DOHH2 (cell line): ENCODE measurements around the gene EEPD1.

Source experiments
- H3F3A ChIP-seq: fragments of 200-600 bp; sonication (generic), shearing (Covaris generic); 2 replicates; pipeline ENCODE4 v1.6.0; 2016; ENCODE audit warnings: antibody characterized with exemption, mild to moderate bottlenecking; ENCODE audit not compliant: control insufficient read depth, insufficient read depth
- H3K27ac ChIP-seq: fragments of 200-600 bp; sonication (generic); 2 replicates; pipeline ENCODE4 v1.5.1; 2014; ENCODE audit warnings: low read depth, mild to moderate bottlenecking, low read length, moderate library complexity
- H3K27me3 ChIP-seq: fragments of 200-600 bp; sonication (generic); 2 replicates; pipeline ENCODE4 v1.6.1; 2014; ENCODE audit warnings: mild to moderate bottlenecking, low read length, mixed read lengths; ENCODE audit not compliant: control insufficient read depth
- H3K36me3 ChIP-seq: fragments of 200-600 bp; sonication (generic); 2 replicates; pipeline ENCODE4 v1.6.1; 2014; ENCODE audit warnings: mild to moderate bottlenecking, low read length, moderate library complexity, mixed read lengths; ENCODE audit not compliant: control insufficient read depth
- H3K4me1 ChIP-seq: fragments of 200-600 bp; sonication (generic); 2 replicates; pipeline ENCODE4 v1.6.1; 2014; ENCODE audit warnings: mild to moderate bottlenecking, low read length, mixed read lengths; ENCODE audit not compliant: control insufficient read depth
- H3K4me2 ChIP-seq: fragments of 200-600 bp; sonication (generic); 2 replicates; pipeline ENCODE4 v1.6.0; 2014; ENCODE audit warnings: mild to moderate bottlenecking, low read length, moderate library complexity
- H3K4me3 ChIP-seq: fragments of 200-600 bp; sonication (generic); 2 replicates; pipeline ENCODE4 v1.5.1; 2014; ENCODE audit warnings: mild to moderate bottlenecking, low read length, mixed read lengths
- H3K79me2 ChIP-seq: fragments of 200-600 bp; sonication (generic); 2 replicates; pipeline ENCODE4 v1.6.1; 2014; ENCODE audit warnings: mild to moderate bottlenecking, low read length, mixed read lengths; ENCODE audit not compliant: control insufficient read depth
- H3K9me2 ChIP-seq: fragments of 200-600 bp; sonication (generic); replicated peaks from 2 replicates; pipeline ENCODE4 v1.6.1; 2014; ENCODE audit warnings: mild to moderate bottlenecking, low read length, mixed read lengths; ENCODE audit not compliant: control insufficient read depth
- H3K9me3 ChIP-seq: fragments of 200-600 bp; sonication (generic); 2 replicates; pipeline ENCODE4 v1.6.1; 2014; ENCODE audit warnings: antibody characterized with exemption, low read length, mixed read lengths; ENCODE audit not compliant: control insufficient read depth, insufficient read depth
- H4K20me1 ChIP-seq: fragments of 200-600 bp; sonication (generic); 2 replicates; pipeline ENCODE4 v1.6.0; 2014; ENCODE audit warnings: low read depth, mild to moderate bottlenecking, antibody characterized with exemption, low read length, moderate library complexity; ENCODE audit not compliant: control insufficient read depth, insufficient read depth
- EZH2phosphoT487 ChIP-seq: fragments of 200-600 bp; sonication (generic); IDR thresholded peaks from 2 replicates; pipeline ENCODE4 v1.6.1; 2017; ENCODE audit warnings: borderline replicate concordance, mild to moderate bottlenecking, antibody characterized with exemption, low read length, moderate library complexity, mixed read lengths
- TF ChIP-seq, protein P1 (sequence below): fragments of 200-600 bp; sonication (generic); IDR thresholded peaks from one replicate; pipeline ENCODE4 v1.5.1; 2014; ENCODE audit warnings: antibody characterized with exemption, mild to moderate bottlenecking, low read depth, low read length; ENCODE audit not compliant: poor library complexity, severe bottlenecking

The EEPD1 gene

DNA sequence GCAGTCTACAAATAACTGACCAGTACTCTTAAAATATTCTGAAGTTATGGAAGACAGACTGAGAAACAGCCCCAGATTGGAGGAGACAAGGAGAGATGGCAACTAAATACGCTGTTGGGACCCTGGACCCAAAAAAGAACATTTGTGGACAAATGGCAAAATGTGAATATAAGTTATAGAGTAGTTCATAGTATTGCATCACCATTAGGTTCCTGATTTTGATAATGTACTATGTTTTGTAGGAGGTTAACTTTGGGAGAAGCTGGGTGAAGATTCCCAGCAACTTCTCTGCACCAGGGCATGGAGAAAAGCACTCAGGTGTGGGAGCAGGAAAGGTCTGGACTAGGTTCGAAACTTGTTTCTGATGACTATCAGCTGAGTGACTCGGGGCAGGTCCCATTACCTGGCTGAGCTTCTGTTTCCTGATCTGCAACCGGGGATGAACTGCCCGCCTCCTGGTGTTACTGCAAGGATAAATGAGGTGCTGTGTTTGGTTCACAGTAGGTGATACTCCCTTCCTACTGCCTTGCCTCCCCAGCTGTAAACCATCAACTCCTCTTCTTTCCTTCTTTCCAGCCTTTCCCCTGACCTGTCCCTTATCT lies 48.2 kb downstream of the EEPD1 start:
- Histone ChIP-seq H3F3A (0 out of 2 replicates have a peak, but pooled peaks cover 9% of the 10 kb centered on the region), H3K4me1 (peaks cover 74% of the 10 kb centered on the region), H4K20me1 (0 out of 2 replicates have a peak, but pooled peaks cover 4% of the 10 kb centered on the region), H3K9me3 (no peaks in the 10 kb centered on the region), H3K4me2 (no peak overlapping the region), H3K27ac (no peak overlapping the region), H3K9me2 (no peaks in the 10 kb centered on the region), H3K79me2 (peaks cover 86% of the 10 kb centered on the region), H3K36me3 (peaks cover 67% of the 10 kb centered on the region), H3K27me3 (no peaks in the 10 kb centered on the region), H3K4me3 (no peak overlapping the region)
- TF ChIP-seq, protein P1, sequence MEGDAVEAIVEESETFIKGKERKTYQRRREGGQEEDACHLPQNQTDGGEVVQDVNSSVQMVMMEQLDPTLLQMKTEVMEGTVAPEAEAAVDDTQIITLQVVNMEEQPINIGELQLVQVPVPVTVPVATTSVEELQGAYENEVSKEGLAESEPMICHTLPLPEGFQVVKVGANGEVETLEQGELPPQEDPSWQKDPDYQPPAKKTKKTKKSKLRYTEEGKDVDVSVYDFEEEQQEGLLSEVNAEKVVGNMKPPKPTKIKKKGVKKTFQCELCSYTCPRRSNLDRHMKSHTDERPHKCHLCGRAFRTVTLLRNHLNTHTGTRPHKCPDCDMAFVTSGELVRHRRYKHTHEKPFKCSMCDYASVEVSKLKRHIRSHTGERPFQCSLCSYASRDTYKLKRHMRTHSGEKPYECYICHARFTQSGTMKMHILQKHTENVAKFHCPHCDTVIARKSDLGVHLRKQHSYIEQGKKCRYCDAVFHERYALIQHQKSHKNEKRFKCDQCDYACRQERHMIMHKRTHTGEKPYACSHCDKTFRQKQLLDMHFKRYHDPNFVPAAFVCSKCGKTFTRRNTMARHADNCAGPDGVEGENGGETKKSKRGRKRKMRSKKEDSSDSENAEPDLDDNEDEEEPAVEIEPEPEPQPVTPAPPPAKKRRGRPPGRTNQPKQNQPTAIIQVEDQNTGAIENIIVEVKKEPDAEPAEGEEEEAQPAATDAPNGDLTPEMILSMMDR, result no peak
- no peak for TF ChIP-seq EZH2phosphoT487

DNA sequence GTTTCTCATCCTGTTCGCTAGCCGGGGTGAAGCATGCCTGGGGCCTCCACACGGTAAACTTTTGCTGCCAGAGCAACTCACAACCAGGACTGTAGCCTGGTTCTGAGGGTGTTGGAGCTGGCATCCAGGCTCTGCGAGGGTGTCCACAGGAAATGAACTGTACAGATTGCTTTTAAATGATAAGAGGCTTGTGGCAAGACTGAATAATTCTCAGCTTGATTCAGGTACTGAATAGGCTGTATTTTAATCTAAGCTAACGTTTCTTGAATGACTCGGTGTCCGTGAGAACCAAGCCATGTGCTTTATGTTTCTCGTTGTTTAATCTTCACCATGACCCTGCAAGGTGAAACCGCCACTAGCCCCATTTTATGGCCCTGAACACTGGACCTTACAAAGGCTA lies 49.3 kb downstream of the EEPD1 start:
- H3K4me3 ChIP-seq, result no peak overlapping the region
- H3K27ac ChIP-seq, result no peak overlapping the region
- H3K36me3 ChIP-seq, result peaks cover 70% of the 10 kb centered on the region
- no peaks in the 10 kb centered on the region for H3K9me3 ChIP-seq
- H3K27me3 ChIP-seq, result no peaks in the 10 kb centered on the region
- H4K20me1 ChIP-seq, result 0 out of 2 replicates have a peak, but pooled peaks cover 4% of the 10 kb centered on the region
- H3K9me2 ChIP-seq, result no peaks in the 10 kb centered on the region
- peaks cover 94% of the 10 kb centered on the region for H3K79me2 ChIP-seq
- peaks cover 83% of the 10 kb centered on the region for H3K4me1 ChIP-seq
- 0 out of 2 replicates have a peak, but pooled peaks cover 9% of the 10 kb centered on the region for H3F3A ChIP-seq
- no peak overlapping the region for H3K4me2 ChIP-seq
- no peak for TF ChIP-seq EZH2phosphoT487
- TF ChIP-seq, protein P1, result no peak

- H3K27ac ChIP-seq, result no peak overlapping the region
- 0 out of 2 replicates have a peak, but pooled peaks cover 6% of the 10 kb centered on the region for H3F3A ChIP-seq
- H3K27me3 ChIP-seq, result no peaks in the 10 kb centered on the region
- no peaks in the 10 kb centered on the region for H3K9me3 ChIP-seq
- no peak overlapping the region for H3K4me3 ChIP-seq
- TF ChIP-seq EZH2phosphoT487, result no peak
- TF ChIP-seq, protein P1, result no peak
- peaks cover 74% of the 10 kb centered on the region for H3K36me3 ChIP-seq
- H4K20me1 ChIP-seq, result peaks cover 7% of the 10 kb centered on the region; the same call in 1 of the 2 replicates
- peaks cover 99% of the 10 kb centered on the region for H3K79me2 ChIP-seq
- H3K9me2 ChIP-seq, result no peaks in the 10 kb centered on the region
- H3K4me2 ChIP-seq, result no peak overlapping the region
- H3K4me1 ChIP-seq, result peaks cover 88% of the 10 kb centered on the region
These were observed 50.2 kb downstream of the EEPD1 start for GRCh38 chr7:36203071-36203790.
